ENCODE data around the gene SLC16A10.
"Not testable (repeated sequence)": the region's sequence is repeated elsewhere in the genome, so short reads cannot be mapped to it uniquely, and the experiment has no call there.

Gene SLC16A10

GRCh38 chr6:111121789-111122350 is 34.6 kb downstream of the SLC16A10 start:
- H3K27ac Mint-ChIP-seq = peak overlapping the region in 1 of 3 experiments; percentile 66
- H3K4me1 Mint-ChIP-seq = peaks cover 11% of the 10 kb centered on the region
- peaks cover 4% of the 10 kb centered on the region for H3K36me3 Mint-ChIP-seq (ENCODE audit: low read depth)
- no peaks in the 10 kb centered on the region for H3K27me3 Mint-ChIP-seq (ENCODE audit: low read depth)
- no peak for TF ChIP-seq CTCF (IDR thresholded peaks at IDR 0.05; ENCODE audit: unreplicated experiment in 3 of 3)
- H3K4me3 Mint-ChIP-seq = no peak overlapping the region
- H3K9me3 Mint-ChIP-seq = peaks cover 3% of the 10 kb centered on the region

GRCh38 chr6:111122458-111123286 is 35.4 kb downstream of the SLC16A10 start:
- H3K27me3 Mint-ChIP-seq (ENCODE audit: low read depth) = no peaks in the 10 kb centered on the region
- H3K27ac Mint-ChIP-seq = peak overlapping the region; percentile 49 to 79 (median 66)
- H3K9me3 Mint-ChIP-seq = peaks cover 2% of the 10 kb centered on the region
- TF ChIP-seq CTCF (IDR thresholded peaks at IDR 0.05; ENCODE audit: unreplicated experiment in 3 of 3) = no peak
- peaks cover 11% of the 10 kb centered on the region for H3K4me1 Mint-ChIP-seq
- no peak overlapping the region for H3K4me3 Mint-ChIP-seq
- H3K36me3 Mint-ChIP-seq (ENCODE audit: low read depth) = peaks cover 2% of the 10 kb centered on the region

GRCh38 chr6:111124406-111124805 is 37.1 kb downstream of the SLC16A10 start:
- H3K36me3 Mint-ChIP-seq (ENCODE audit: low read depth) = no peaks in the 10 kb centered on the region
- H3K27me3 Mint-ChIP-seq (ENCODE audit: low read depth) = no peaks in the 10 kb centered on the region
- H3K4me3 Mint-ChIP-seq = no peak overlapping the region
- no peak for TF ChIP-seq CTCF (IDR thresholded peaks at IDR 0.05; ENCODE audit: unreplicated experiment in 3 of 3)
- peaks cover 22% of the 10 kb centered on the region for H3K4me1 Mint-ChIP-seq
- no peak overlapping the region for H3K27ac Mint-ChIP-seq
- H3K9me3 Mint-ChIP-seq = no peaks in the 10 kb centered on the region

DNA sequence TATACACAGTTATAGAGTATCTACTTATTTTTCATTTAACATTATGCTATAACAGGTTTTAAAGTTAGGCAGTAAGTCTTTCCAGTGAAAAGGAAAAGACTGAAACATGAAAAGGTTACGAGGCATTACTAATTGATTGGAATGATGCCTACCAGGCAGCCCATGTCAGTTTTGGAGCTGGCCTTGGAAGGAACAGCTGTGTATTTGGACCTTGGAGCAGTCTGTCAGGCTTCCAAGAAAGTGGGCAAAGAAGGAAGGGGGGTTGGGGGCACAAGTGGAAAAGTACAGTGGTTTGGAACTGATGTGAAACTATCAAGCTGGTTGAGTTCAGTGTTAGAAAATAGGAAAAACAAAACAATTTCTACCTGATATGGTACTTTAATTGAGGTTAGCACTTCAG is 41.7 kb downstream of the SLC16A10 start:
- H3K27ac Mint-ChIP-seq = peak overlapping the region in 2 of 3 experiments; percentile 53 to 87
- no peaks in the 10 kb centered on the region for H3K36me3 Mint-ChIP-seq (ENCODE audit: low read depth)
- no peak overlapping the region for H3K4me3 Mint-ChIP-seq
- no peaks in the 10 kb centered on the region for H3K9me3 Mint-ChIP-seq
- no peaks in the 10 kb centered on the region for H3K27me3 Mint-ChIP-seq (ENCODE audit: low read depth)
- no peak for TF ChIP-seq CTCF (IDR thresholded peaks at IDR 0.05; ENCODE audit: unreplicated experiment in 3 of 3)
- peaks cover 28% of the 10 kb centered on the region for H3K4me1 Mint-ChIP-seq

DNA sequence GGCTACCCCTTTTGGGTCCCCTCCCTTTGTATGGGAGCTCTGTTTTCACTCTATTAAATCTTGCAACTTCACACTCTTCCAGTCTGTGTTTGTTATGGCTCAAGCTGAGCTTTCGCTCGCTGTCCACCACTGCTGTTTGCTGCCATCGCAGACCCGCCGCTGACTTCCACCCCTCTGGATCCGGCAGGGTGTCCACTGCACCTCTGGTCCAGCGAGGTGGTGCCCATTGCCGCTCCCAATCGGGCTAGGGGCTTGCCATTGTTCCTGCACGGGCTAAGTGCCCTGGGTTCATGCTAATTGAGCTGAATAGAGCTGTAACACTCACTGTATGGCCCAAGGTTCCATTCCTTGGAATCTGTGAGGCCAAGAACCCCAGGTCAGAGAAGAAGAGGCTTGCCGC is 43.7 kb downstream of the SLC16A10 start:
- Mint-ChIP-seq H3K27ac (peak overlapping the region in 1 of 3 experiments; percentile 53), H3K4me1 (peaks cover 28% of the 10 kb centered on the region)
- not testable (repeated sequence) for H3K27me3 Mint-ChIP-seq (ENCODE audit: low read depth); H3K4me3 Mint-ChIP-seq; H3K9me3 Mint-ChIP-seq; H3K36me3 Mint-ChIP-seq (ENCODE audit: low read depth)

DNA sequence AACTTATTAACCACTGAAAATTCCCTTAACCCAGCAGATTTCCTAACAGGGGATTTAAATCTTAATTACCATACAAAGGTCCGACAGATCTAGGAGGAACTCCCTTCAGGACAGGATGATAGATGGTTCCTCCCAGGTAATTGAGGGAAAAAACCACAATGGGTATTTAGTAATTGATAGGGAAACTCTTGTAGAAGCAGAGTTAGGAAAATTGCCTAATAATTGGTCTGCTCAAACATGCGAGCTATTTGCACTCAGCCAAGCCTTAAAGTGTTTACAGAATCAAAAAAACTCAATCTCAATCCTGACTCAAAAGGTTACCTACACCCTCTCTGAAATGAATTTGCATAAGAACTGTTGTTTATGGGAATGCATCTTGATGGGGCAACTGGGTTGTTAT is 45.4 kb downstream of the SLC16A10 start:
- Mint-ChIP-seq H3K27ac (peak overlapping the region in 1 of 3 experiments; percentile 47), H3K4me1 (peaks cover 28% of the 10 kb centered on the region)
- not testable (repeated sequence) for H3K9me3 Mint-ChIP-seq; H3K27me3 Mint-ChIP-seq (ENCODE audit: low read depth); H3K4me3 Mint-ChIP-seq; H3K36me3 Mint-ChIP-seq (ENCODE audit: low read depth)

GRCh38 chr6:111134236-111134869 is 47.0 kb downstream of the SLC16A10 start:
- H3K36me3 Mint-ChIP-seq (ENCODE audit: low read depth); H3K27me3 Mint-ChIP-seq (ENCODE audit: low read depth); H3K27ac Mint-ChIP-seq; H3K9me3 Mint-ChIP-seq; H3K4me3 Mint-ChIP-seq: not testable (repeated sequence)
- peaks cover 18% of the 10 kb centered on the region for H3K4me1 Mint-ChIP-seq

DNA sequence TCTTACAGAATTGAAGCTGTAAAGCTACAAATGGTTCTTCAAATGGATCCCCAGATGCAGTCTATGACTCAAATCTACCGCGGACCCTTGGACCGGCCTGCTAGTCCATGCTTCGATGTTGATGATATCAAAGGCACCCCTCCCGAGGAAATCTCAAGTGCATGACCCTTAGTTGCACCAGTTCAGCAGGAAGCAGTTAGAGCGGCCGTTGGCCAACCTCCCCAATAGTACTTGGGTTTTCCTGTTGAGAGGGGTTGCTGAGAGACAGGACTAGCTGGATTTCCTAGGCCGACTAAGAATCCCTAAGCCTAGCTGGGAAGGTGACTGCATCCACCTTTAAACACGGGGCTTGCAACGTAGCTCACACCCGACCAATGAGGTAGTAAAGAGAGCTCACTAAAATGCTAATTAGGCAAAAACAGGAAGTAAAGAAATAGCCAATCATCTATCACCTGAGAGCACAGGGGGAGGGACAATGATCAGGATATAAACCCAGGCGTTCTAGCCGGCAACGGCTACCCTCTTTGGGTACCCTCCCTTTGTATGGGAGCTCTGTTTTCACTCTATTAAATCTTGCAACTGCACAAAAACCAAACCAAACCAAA is 50.3 kb downstream of the SLC16A10 start:
- not testable (repeated sequence) for H3K9me3 Mint-ChIP-seq; H3K27ac Mint-ChIP-seq; H3K4me3 Mint-ChIP-seq; H3K4me1 Mint-ChIP-seq; H3K27me3 Mint-ChIP-seq (ENCODE audit: low read depth)
- H3K36me3 Mint-ChIP-seq (ENCODE audit: low read depth) = peaks cover 14% of the 10 kb centered on the region

All from nephron (organoid).